Cardiac septum (tissue), 1 donor: ENCODE results near the gene CSRP2. TPM values are rescaled to one million over a fixed set of nuclear protein-coding genes. Genes with fewer than 3 reads are reported as not detected.

ENCODE experiments used
- DNase-seq: peaks from one replicate; pipeline ENCODE4 v3.0.0-alpha.2; 2020; ENCODE audit warnings: low spot score
- intact Hi-C: fragments of 100-400 bp; cut with DNase I; formaldehyde crosslinking; loops from one replicate; pipeline ENCODE4 v1.14.0; 2022
- long read RNA-seq: library from polyadenylated mRNA; unstranded; transcript quantifications from one replicate; pipeline ENCODE4 v2.0.0, GENCODE V29; 2021
- total RNA-seq: library from RNA; stranded (reverse); fragmentation: NEBNext Ultra II Directional; extraction: Animal tissue kit (Norgen Biotek cat#: 25700); gene quantifications from one replicate; pipeline ENCODE4 v1.2.1, GENCODE V29; 2021
- donor health status: DM: no; HTN: no; CAD: no.

The CSRP2 gene
- total RNA-seq = 15.7 TPM
- long read RNA-seq, transcript CSRP2-201 (6 exons, 943 nt) = major isoform, 7 of 7 reads
- long read RNA-seq, partial matches to known transcripts = 0 of 7 reads
- long read RNA-seq, other reads (novel, unspliced or antisense) = 0 of 7 reads

DNA sequence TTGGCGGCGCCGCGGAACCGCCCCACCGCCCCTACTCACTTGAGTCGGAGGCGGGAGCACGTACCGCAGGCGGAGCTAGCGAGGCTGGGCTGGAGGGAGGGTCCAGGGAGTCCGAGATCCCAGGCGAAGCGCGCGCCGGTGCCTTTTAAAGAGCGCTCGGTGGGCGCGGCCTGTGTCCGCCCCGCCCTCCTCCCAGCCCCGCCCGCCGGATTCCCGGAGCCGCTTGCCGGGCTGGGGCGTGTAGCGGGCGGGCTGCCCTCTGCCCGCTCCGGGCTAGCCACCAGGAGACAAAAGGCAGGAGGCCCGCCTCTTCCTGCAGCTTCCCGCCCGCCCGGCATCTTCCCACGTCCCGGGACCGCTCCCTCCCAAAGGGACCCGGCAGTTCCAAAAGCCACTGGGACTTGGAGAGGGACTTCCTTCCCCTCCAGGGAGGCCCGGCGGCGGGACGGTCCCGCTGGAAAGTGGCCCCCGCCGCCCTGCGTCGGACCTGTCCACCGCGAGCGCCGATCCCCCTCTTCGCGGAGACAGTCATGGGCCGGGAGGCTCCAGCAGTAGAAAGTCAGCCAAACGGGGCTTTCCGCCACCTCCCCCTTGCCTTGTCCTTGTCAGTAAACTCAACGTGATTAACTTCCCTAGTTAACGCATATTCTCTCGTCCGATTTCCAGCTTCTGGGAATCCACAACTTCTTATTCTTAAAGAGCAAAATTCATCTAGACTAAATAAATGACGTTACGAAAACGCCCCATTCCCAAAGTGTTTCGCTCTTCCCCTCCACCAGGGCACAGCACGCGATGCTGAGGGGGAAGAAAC, at the start of gene CSRP2:
CSRP2 (minus strand) TSS at position 121 of the 811 bp plus-strand sequence. CDS start 12,759 bp downstream, outside the sequence.
- DNase-seq = peak; percentile 92
- intact Hi-C loops = no loop called here

DNA sequence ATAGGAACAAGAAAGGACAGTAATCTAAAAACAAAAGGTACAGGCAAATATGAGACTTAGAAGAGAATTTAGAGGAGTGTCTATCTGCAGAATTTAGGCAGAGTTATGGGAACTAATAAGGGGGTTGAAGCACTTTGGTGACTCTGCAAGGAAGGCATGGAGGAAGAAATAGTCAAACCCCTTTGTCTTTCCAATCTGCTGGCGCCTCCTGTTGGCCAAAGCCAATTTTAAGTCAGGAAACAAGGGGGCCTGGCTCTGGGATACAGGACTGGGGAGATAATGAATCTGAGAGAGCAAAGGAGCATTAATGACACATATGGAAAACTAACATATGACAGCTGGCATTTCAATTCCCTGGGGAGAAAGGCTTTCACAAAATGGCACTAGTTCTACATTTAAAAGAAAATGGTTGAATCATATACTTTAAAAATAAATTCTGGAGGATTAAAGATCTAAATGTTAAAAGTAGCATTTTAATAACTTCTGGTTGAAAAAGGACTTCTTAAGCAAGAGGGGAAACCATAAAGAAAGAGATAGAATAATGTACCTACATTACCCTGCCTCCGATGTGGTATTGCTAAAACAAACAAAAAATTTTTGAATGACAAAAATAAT, 48.5 kb upstream of the CSRP2 start:
- no peak for DNase-seq
- intact Hi-C loops = no loop called here

DNA sequence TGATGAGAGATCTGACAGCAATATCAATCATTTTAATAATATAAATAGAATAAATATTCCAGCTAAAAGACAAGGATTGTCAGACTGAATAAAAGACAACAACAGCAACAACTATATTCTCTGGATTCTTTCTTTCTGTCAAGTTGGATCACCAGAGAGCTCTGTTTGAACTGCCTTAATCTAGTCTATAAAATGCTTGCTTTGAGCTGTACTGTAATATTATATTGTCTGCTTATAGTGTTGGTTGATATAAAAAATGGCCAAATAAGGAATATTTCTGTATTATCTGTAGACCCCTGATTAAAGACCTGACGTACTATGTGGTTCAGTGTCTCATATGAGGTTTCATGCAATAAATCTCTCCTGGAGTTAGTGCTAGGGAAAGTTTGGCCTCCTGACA, 46.3 kb upstream of the CSRP2 start:
- no peak for DNase-seq
- intact Hi-C loops = no loop called here

DNA sequence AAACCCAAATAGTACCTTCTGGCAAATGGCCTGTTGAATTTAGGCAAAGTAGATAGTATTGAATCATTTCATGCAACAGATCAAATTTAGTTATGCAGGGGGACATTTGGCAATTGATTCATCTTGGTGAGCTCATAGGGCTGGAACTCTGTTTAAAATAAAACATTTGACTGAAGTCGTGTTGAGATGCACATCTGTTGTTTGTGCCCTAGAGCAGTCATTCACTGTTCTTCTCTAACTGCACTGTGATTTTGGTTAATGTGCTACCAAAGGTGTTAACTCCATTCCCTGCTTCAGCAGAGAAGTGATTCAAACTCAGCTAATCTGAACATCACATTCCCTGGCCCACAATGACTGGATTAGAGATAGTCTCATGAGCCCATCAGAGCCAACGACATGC, 44.0 kb upstream of the CSRP2 start:
- no peak for DNase-seq
- intact Hi-C loops = no loop called here

DNA sequence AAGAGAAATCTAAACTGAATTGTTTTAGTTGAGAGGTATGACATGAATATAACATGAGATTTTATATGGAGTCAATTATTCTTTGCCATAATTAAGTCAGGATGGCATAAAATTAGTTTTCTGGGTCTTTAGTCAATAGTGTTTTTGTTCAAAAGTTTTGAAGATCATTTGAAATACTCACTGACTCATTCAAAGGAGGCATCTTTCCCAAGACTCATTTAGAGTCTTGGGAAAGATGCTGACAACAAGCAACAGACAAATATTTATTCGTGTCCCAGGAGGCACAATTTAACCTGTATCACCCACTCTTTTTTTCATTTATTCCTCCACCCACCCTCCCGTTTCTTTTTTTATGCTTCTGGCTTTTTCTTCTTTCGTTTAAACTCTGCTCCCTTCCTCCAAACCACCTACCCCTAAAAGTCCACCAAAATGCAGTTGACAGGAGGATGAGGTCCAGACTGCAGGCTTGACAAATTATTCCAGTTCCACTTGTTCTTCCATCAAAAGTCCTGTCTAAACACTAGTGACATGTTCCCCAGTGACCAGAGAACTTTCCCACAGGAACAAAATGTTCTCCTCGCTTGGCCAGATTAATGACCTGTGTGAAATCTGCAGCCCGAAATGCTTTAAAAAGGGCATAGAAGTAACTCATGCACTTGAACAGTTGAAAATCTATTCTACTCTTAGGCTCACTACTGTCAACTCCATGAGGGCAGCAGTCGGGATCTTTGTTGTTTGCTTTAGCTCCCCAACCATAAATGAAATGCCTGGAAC, 43.3 kb upstream of the CSRP2 start:
- no peak for DNase-seq
- intact Hi-C loops = no loop called here

DNA sequence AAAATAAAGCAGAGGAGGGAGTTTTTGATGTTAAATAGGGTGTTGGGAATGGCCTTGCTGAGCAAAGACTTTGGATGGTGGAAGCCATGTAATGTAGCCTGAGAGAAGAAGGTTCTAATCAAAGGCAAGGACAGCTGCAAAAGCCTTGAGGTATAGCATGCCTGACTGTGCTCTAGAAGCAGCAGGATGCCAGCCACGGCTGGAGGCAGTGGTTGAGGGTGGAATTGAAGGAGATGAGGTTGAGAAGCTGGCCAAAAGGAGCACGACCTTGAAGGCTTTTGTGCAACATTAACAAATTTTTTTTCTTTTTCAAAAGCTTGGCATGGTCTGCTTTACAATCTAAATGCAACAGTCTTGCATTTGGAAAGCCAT, 42.3 kb upstream of the CSRP2 start:
- intact Hi-C loops = no loop called here

DNA sequence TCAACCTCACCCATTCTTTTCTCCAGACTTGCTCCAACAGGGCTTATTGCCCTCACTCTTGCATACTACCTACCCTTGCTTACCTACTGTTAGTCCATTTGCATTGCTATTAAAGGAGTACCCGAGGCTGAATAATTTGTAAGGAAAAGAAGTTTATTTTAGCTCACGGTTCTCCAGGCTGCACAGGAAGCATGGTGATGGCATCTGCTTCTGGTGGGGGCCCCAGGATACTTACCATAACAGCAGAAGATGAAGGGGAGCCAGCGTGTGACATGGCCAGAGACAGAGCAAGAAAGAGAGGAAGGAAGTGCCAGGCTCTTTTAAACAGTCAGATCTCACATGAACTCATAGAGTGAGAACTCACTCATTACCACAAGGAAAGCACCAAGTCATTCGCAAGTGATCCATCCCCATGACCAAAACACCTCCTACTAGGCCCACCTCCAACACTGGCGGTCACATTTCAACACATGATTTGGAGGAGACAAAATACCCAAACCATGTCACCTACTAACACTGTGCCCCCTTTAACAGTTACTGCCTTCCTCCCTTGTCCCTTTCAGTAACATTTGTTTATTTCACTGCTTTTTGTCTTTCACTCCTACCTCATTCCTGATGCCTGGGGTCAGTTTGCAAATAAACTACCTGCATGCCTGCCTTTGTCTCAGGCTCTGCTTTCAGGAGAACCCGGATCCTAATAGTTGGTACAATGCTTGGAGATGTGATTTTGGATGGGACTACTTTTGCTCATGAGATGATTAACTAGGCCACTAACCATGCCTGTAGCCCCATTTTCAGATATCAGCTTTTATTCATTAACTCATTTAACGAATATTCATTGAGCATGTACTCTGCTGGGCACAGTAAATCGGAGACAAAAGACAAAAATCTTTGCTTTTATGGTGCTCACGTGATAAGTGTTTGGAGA, 41.6 kb upstream of the CSRP2 start:
- DNase-seq = no peak
- intact Hi-C loops = no loop called here

More for the DNA sequence above, 42.3 kb upstream of the CSRP2 start:
- DNase-seq = no peak

DNA sequence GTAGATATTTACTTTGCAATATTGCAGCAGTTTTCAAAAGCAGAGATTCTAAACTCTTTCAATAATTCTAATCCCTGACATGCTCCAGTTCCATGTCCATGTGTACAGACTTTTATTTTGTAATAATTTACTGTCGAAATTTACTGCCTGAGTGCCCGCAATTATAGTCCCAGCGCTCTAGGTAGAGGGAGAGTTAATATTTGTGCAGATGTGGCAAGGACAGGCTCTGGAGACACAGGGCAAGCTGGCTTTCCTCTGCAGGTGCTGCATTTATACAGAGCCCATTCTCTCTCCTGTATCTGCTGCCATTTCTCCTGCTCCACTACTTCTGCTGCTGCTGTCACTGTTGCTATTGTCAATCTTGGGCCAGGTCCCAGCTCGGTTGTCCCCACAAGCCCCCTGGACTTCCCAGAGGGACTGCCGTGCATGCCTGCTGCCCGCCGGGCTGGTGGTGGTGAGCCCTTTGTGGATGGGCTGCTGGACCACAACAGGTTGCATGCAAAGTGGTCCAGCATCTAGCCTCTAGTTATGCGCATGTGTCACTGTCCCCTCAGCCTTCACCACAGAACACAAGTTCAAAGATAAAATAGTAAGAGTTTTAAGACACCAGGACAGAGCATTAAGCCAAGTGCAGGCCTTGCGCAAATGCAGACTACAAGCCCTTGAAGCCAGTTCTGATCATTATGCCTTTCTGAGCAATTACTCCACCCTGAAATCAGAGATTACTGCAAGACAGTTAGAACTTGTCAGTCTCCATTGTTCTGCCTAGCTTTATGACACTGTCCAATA, 40.8 kb upstream of the CSRP2 start:
- no peak for DNase-seq
- intact Hi-C loops = no loop called here

DNA sequence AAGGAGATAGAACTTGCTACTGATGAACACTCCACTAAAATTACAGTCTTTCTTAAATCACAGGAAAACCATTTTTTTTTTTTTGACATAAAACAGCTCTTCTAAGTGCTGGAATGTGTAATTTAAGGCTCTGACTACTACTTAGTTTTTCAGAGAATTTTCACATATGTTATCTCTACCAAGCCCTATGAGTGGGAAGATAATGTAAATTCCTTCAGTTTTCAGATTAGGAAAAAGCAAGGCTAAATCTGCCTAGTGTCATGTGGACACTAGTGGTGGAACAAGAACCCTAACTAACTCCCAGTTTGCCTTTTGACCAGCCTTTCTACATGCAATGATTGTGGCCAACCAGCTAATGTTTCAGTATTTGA, 37.3 kb upstream of the CSRP2 start:
- intact Hi-C loops = no loop called here

DNA sequence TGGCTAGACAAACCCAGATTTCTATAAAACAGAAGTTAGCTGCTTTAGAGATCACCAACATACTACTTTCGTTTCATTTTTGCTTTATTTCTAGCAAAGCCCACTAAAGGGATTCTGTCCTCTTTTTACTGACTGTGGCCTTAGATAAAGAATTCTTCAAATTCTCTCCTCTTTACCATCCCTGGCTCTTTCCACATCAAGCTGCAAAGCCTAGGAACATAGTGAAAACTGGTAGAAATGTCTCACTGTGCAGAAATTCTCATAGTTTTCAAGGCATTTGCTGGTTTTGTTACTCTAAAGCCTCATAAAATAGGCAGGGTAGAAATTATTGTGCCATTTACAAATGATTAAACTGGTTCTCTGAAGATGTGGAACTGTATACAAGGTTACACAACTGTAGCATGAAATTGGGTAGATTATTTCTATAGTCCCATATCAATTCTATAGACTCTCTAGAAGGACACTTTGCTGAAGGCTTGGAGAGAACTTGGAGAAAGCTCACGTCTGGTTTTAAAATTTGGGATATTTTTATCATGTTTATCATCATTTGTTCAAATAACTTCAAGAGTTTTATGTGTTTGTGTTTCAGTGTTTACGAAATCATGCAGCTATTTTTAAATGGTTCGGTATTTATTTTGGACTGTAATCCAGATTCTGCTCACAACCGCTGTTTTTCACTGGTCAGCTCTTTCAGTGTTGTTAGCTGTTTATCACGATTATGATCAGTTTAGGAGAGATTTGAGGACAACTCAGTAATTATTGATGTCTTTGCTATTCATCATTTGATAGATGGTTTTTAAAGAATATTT, 36.7 kb upstream of the CSRP2 start:
- DNase-seq = no peak
- intact Hi-C loops = no loop called here

More for the DNA sequence above, 37.3 kb upstream of the CSRP2 start:
- DNase-seq = no peak

DNA sequence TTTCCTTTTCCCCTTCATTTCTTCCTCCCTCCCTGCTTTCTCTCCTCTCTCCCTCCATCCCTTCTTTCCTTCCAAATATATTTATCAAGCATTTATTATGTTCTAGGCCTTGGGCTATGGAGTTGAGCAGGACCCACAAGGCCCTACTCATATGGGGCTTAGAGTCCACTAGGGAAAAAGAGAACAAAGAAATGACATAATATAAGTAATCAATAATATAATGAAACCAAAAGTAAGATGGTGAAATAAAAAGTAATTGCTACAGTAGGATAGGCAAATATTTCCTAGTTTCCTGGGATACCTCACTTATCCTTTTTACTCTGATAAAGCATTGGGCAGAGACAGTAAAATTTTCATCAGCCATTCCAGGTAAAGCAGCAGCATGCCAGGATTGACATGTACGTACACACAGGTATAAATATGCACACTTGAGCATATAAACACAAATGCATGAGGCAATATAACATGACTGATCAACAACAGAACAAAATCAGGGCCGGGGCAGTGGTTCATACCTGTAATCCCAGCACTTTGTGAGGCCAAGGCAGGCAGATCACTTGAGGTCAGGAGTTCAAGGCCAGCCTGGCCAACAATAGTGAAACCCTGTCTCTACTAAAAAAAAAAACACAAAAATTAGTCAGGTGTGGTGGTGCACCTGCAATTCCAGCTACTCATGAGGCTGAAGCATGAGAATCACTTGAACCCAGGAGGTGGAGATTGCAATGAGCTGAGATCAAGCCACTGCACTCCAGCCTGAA, 35.5 kb upstream of the CSRP2 start:
- intact Hi-C loops = no loop called here
- DNase-seq = no peak

DNA sequence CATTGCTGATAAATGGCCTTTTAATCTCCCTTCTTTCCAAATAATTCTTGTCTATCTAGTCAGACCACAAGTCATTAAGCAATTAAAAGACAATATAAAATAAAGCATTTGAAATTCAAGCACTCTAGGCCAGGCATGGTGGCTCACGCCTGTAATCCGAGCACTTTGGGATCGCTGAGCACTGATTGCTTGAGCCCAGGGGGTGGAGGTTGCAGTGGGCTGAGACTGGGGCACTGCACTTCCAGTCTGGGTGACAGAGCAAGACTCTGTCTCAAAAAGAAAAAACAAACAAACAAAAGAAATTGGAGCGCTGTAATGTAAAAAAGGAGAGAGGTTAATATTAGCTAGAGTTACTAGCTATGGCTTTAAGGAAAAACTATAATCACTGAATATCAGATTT, 30.5 kb upstream of the CSRP2 start:
- intact Hi-C loops = no loop called here
- no peak for DNase-seq

DNA sequence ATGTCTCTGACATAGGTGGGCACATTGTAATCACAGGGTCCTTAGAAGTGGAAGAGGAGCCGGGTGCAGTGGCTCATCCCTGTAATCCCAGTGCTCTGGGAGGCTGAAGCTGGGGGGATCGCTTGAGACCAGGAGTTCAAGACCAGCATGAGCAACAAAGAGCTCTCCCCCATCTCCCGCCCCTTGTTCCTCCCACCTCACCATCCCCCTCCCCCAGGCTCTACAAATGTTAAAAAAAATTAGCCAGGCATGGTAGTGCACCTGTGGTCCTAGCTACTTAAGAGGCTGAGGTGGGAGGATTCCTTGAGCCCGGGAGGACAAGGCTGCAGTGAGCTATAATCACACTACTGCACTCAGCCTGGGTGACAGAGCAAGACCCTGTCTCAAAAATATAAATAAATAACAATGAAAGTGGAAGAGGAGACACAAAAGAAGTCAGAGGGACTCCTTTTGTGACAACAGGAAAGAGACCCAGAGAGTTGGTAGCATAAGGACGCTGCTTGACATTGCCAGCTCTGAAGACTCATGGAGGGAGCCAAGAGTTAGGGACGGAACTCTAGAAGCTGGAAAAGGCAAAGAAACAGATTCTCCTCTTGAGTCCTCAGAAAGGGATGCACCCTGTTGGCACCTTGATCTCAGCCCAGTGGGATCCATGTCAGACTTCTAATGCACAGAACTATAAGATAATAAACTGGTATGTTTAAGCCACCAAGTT, 29.6 kb upstream of the CSRP2 start:
- intact Hi-C loops = no loop called here
- DNase-seq = no peak

DNA sequence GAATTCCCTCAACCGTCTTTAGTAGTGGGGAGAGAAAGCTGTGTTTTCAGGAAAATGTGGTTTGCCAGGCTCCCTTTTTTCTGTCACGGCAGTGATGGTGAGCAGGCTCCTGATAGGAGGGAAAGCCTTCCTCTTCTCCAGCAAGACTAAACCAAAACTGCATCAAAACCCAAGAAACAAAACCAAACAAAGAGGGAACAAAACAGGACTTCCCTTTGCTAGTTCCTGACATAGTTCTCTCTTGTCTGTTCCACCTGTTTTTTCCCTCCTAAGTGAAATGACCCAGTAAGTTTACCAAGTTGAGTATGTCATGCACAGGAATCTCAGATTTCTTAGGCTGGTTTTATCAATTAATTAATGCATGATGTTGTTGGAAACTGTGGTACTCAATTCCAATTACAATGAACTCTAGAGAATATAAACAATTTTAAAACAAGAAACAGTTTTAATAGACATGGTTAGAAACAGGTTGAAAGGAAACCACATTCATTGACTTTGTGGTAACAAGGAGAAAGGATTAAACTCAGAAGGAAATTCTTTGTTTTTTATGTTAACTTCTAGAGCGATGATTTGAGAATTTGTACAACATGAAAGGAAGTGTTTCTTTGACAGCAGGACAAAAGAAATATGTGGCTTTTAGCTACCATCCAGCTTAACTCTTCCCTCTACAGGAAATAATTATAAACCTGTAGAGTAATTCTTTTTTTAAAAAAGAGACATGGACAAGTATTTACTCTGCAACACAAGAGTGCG, 23.0 kb upstream of the CSRP2 start:
- DNase-seq = no peak
- intact Hi-C loops = no loop called here

DNA sequence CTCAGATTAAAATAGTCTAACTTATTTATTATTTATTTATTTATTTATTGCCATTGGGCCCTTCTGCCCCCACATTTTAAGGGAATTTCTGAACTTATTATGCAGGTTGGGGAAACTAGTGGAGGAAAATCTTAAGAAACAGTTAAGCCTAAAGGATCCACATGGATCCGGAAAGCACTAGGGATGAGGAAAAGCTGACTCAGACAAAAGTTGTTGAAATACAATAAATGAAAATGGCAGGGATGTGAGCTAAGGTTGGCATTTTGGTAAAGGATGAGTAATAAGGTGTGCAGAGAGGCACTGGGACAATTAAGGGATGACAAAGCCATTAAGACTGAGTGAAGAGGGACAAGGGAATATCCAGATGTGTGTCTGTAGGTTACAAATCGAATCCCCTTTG, 20.7 kb upstream of the CSRP2 start:
- no peak for DNase-seq
- intact Hi-C loops = no loop called here

DNA sequence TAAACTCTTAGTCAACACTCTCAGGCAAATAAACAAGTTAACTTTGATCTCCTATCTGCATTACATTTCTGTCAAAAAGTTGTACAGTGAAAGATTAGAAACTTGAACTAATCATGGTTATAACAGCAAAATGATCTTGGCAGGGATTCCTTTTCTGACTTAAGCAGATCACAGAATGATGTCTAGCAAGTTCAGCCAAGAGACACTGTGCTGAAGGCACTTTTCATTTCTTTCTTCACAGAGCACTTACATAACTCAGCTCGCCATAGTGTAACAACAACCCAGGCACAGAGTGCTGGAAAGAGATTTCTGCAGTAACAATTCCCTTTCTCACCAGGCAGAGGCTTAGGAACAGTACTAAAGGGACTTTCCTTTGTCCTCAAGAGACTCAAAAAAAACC, 19.6 kb upstream of the CSRP2 start:
- intact Hi-C loops = no loop called here
- no peak for DNase-seq
